Hepatocyte (in vitro differentiated cells): ENCODE data around the gene KCND3. TPM values are rescaled to one million over a fixed set of nuclear protein-coding genes. Genes with fewer than 3 reads are reported as not detected.

Experiments used
- DNase-seq: peaks from one replicate; pipeline ENCODE4 v3.0.0-alpha.2; 2016; ENCODE audit warnings: low spot score
- H2AFZ ChIP-seq: fragments of 200-600 bp; sonication (generic); 2 replicates; pipeline ENCODE4 v1.6.0; 2016; ENCODE audit warnings: antibody characterized with exemption, mild to moderate bottlenecking
- H3K27ac ChIP-seq: fragments of 200-600 bp; sonication (generic); 2 replicates; pipeline ENCODE4 v1.5.1; 2016; ENCODE audit warnings: mild to moderate bottlenecking
- H3K27me3 ChIP-seq: fragments of 200-600 bp; sonication (generic); 2 replicates; pipeline ENCODE4 v1.6.1; 2016
- H3K36me3 ChIP-seq: fragments of 200-600 bp; sonication (generic); replicated peaks from 2 replicates; pipeline ENCODE4 v1.5.1; 2016; ENCODE audit warnings: low read depth; ENCODE audit not compliant: insufficient read depth
- H3K4me1 ChIP-seq: fragments of 200-600 bp; sonication (generic); 2 replicates; pipeline ENCODE4 v1.5.1; 2016; ENCODE audit warnings: mild to moderate bottlenecking, moderate library complexity; ENCODE audit not compliant: insufficient read depth
- H3K4me2 ChIP-seq: fragments of 200-600 bp; sonication (generic); 2 replicates; pipeline ENCODE4 v1.6.0; 2016
- H3K4me3 ChIP-seq: fragments of 200-600 bp; sonication (generic); 2 replicates; pipeline ENCODE4 v1.5.1; 2016; ENCODE audit warnings: mild to moderate bottlenecking
- H3K79me2 ChIP-seq: fragments of 200-600 bp; sonication (generic); 2 replicates; pipeline ENCODE4 v1.6.0; 2017; ENCODE audit warnings: mild to moderate bottlenecking
- H3K9me2 ChIP-seq: fragments of 200-600 bp; sonication (generic); replicated peaks from 2 replicates; pipeline ENCODE4 v1.6.0; 2017; ENCODE audit warnings: mild to moderate bottlenecking; ENCODE audit not compliant: insufficient read depth
- H3K9me3 ChIP-seq: fragments of 200-600 bp; sonication (generic); 2 replicates; pipeline ENCODE4 v1.5.1; 2016; ENCODE audit warnings: low read depth, mild to moderate bottlenecking
- H4K20me1 ChIP-seq: fragments of 200-600 bp; sonication (generic); 2 replicates; pipeline ENCODE4 v1.6.0; 2016; ENCODE audit warnings: mild to moderate bottlenecking; ENCODE audit not compliant: insufficient read depth, poor library complexity, severe bottlenecking
- CTCF ChIP-seq: fragments of 200-600 bp; sonication (generic); IDR thresholded peaks from 2 replicates; pipeline ENCODE4 v1.5.1; 2016; ENCODE audit warnings: antibody characterized with exemption, mild to moderate bottlenecking; ENCODE audit not compliant: poor library complexity
- EZH2 ChIP-seq: fragments of 200-600 bp; sonication (generic); IDR thresholded peaks from 2 replicates; pipeline ENCODE4 v1.6.1; 2016; ENCODE audit warnings: antibody characterized with exemption, mild to moderate bottlenecking, borderline replicate concordance
- EZH2phosphoT487 ChIP-seq: fragments of 200-600 bp; sonication (generic); IDR thresholded peaks from one replicate; pipeline ENCODE4 v1.6.1; 2018; ENCODE audit warnings: antibody characterized with exemption, mild to moderate bottlenecking, low read depth, moderate library complexity; ENCODE audit not compliant: unreplicated experiment, severe bottlenecking
- WGBS: methylation state at CpG from one replicate; pipeline ENCODE4 v1.1.6; 2016; ENCODE audit warnings: low lambda C conversion rate; ENCODE audit errors: missing lambda C conversion rate; 5-methylcytosine and 5-hydroxymethylcytosine counted together
- polyA plus RNA-seq: library from polyadenylated mRNA; unstranded; fragments of >200 nt; fragmentation: Nextera tagmentation; extraction: Ambion mirVana; gene quantifications from 2 replicates; pipeline ENCODE4 v1.2.1, GENCODE V29; 2016
- total RNA-seq: library from RNA; depleted of rRNA; stranded (reverse); fragments of >200 nt; gene quantifications from 2 replicates; pipeline ENCODE4 v1.2.3, GENCODE V29; 2014

The KCND3 gene
- total and polyA plus RNA-seq, 2 experiments from 2014 or later = 1.4 to 2.7 TPM

DNA sequence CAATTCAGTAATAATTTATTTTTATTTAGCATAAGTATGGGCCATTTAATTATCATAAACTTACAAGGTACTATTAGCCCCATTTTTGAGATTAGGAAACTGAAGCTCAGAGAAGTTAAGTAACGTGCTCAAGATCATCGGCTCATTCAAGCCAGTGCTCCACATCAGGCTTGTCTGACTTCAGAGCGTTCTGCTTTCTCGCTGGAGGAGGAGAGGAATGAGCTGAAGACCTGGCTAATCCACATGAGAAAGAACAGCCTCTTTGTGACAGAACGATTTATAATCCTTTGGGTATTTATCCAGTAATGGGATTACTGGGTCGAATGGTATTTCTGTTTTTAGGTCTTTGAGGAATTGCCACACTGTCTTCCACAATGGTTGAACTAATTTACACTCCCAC lies 194.1 kb downstream of the KCND3 start:
- no peak overlapping the region for H3K4me3 ChIP-seq
- no peaks in the 10 kb centered on the region for H3K79me2 ChIP-seq

DNA sequence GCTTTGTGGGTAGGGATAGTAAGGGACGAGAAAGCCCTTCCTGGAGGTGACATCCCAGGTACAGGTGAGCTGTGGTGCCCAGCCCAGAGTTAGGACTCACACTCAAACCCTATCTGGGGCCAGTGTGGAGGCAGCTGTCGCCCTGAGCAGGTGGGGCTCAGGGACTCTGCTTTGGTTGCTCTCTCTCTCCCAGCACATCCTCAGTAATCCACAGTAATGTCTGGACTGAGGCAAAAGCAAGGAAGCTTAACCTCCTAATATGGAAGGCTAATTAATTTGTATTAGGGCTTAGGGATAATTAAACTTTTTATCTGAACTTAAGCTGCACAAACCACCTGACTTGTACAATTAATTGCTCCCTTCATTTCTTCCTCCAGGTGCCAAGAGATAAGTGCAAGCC lies 195.5 kb downstream of the KCND3 start:
- no peak overlapping the region for H3K4me3 ChIP-seq
- 45% methylated on average over 2 of the region's 2 CpGs for WGBS
- TF ChIP-seq EZH2phosphoT487 (no peak), CTCF (no peak), EZH2 (no peak)

More for the DNA sequence above, 194.1 kb downstream of the KCND3 start:
- no peak for TF ChIP-seq EZH2phosphoT487
- no peak for TF ChIP-seq EZH2
- TF ChIP-seq CTCF = no peak
- no peak overlapping the region for H3K27ac ChIP-seq
- no peaks in the 10 kb centered on the region for H3K9me2 ChIP-seq
- H3K36me3 ChIP-seq = no peaks in the 10 kb centered on the region
- DNase-seq = no peak
- H4K20me1 ChIP-seq = no peaks in the 10 kb centered on the region
- no peaks in the 10 kb centered on the region for H3K9me3 ChIP-seq
- H3K4me2 ChIP-seq = no peak overlapping the region
- H3K27me3 ChIP-seq = no peaks in the 10 kb centered on the region
- no peaks in the 10 kb centered on the region for H3K4me1 ChIP-seq
- 64% methylated on average over 6 of the region's 6 CpGs for WGBS
- H2AFZ ChIP-seq = no peak overlapping the region

DNA sequence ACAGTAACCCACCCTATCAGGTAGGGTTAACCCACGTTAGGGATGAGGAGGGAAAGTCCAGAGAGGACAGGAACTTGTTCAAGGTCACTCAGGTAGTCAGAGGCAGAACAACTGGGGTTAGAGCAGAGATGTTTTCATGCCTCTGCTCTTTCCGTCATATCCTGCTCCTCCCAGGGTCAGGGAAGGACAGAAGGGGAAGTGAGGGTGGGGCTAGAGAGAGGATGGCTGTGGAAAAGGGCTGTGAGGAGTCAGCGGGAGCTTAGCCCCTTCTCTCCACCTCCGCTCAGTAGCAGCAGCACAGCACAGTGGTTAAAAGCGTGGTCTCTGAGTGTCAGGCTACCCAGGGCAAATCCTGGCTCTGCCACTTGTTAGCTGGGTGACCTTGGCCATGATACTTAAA lies 197.2 kb downstream of the KCND3 start:
- Histone ChIP-seq H3K4me1 (no peaks in the 10 kb centered on the region), H4K20me1 (no peaks in the 10 kb centered on the region), H3K27ac (no peak overlapping the region), H3K79me2 (no peaks in the 10 kb centered on the region), H3K9me2 (no peaks in the 10 kb centered on the region), H3K4me2 (no peak overlapping the region), H3K4me3 (no peak overlapping the region), H2AFZ (no peak overlapping the region), H3K9me3 (no peaks in the 10 kb centered on the region), H3K36me3 (no peaks in the 10 kb centered on the region), H3K27me3 (no peaks in the 10 kb centered on the region)
- TF ChIP-seq EZH2phosphoT487 (no peak), EZH2 (no peak), CTCF (no peak)
- 57% methylated on average over 5 of the region's 5 CpGs for WGBS
- no peak for DNase-seq

More for the DNA sequence above, 195.5 kb downstream of the KCND3 start:
- no peaks in the 10 kb centered on the region for H3K27me3 ChIP-seq
- H3K9me3 ChIP-seq = no peaks in the 10 kb centered on the region
- H3K9me2 ChIP-seq = no peaks in the 10 kb centered on the region
- H3K36me3 ChIP-seq = no peaks in the 10 kb centered on the region
- no peaks in the 10 kb centered on the region for H3K4me1 ChIP-seq
- no peaks in the 10 kb centered on the region for H3K79me2 ChIP-seq
- DNase-seq = no peak
- H2AFZ ChIP-seq = no peak overlapping the region
- no peak overlapping the region for H3K4me2 ChIP-seq
- H3K27ac ChIP-seq = no peak overlapping the region
- H4K20me1 ChIP-seq = no peaks in the 10 kb centered on the region

DNA sequence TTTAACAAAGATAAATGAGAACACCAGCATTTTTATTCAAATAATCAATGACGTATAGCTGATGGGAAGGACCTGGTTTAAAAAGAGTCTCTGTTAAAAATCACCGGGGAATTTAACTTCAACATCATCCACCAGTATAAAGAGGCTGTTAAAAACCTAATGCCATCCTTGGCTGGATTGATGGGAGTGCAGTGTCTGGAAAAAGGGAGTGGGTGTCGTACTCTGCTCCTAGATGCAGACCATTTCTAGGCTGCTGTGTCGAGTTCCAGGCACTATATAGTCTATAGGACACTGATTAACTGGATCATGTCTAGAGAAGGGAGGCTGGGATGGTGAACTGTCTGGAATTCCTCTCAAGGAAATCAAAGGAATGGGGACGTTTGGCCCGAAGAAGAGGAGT lies 197.7 kb downstream of the KCND3 start:
- TF ChIP-seq EZH2 (no peak), EZH2phosphoT487 (no peak), CTCF (no peak)
- Histone ChIP-seq H3K9me2 (no peaks in the 10 kb centered on the region), H3K27ac (no peak overlapping the region), H3K4me2 (no peak overlapping the region), H3K79me2 (no peaks in the 10 kb centered on the region), H2AFZ (no peak overlapping the region), H3K9me3 (no peaks in the 10 kb centered on the region), H3K36me3 (no peaks in the 10 kb centered on the region), H4K20me1 (no peaks in the 10 kb centered on the region), H3K4me1 (no peaks in the 10 kb centered on the region), H3K4me3 (no peak overlapping the region), H3K27me3 (no peaks in the 10 kb centered on the region)
- DNase-seq = no peak
- 76% methylated on average over 6 of the region's 6 CpGs for WGBS
